ENCODE measurements around the gene MGAT3.

The MGAT3 gene

GRCh38 chr22:39429916-39430575 lies 26.8 kb upstream of the MGAT3 start:
- no peak for DNase-seq

- no peak for DNase-seq
Observed at GRCh38 chr22:39430576-39431150, 26.1 kb upstream of the MGAT3 start.

GRCh38 chr22:39431216-39431801 lies 25.5 kb upstream of the MGAT3 start:
- DNase-seq, result no peak

- no peak for DNase-seq
Observed at GRCh38 chr22:39431821-39432251, 25.0 kb upstream of the MGAT3 start.

- DNase-seq, result no peak
Observed at GRCh38 chr22:39432361-39432811, 24.4 kb upstream of the MGAT3 start.

- DNase-seq, result no peak
Observed at GRCh38 chr22:39433476-39434242, 23.2 kb upstream of the MGAT3 start.

GRCh38 chr22:39434243-39434653 lies 22.6 kb upstream of the MGAT3 start:
- DNase-seq, result no peak

GRCh38 chr22:39434721-39435120 lies 22.1 kb upstream of the MGAT3 start:
- no peak for DNase-seq

- DNase-seq, result no peak
Observed at GRCh38 chr22:39435616-39436015, 21.2 kb upstream of the MGAT3 start.

- no peak for DNase-seq
Observed at GRCh38 chr22:39437791-39438704, 18.8 kb upstream of the MGAT3 start.

GRCh38 chr22:39439170-39439569 lies 17.6 kb upstream of the MGAT3 start:
- no peak for DNase-seq

GRCh38 chr22:39443398-39443797 lies 13.4 kb upstream of the MGAT3 start:
- no peak for DNase-seq

GRCh38 chr22:39444247-39444800 lies 12.5 kb upstream of the MGAT3 start:
- no peak for DNase-seq

GRCh38 chr22:39444937-39445465 lies 11.8 kb upstream of the MGAT3 start:
- no peak for DNase-seq

- no peak for DNase-seq
Observed at GRCh38 chr22:39445678-39446077, 11.1 kb upstream of the MGAT3 start.

GRCh38 chr22:39446239-39446721 lies 10.5 kb upstream of the MGAT3 start:
- DNase-seq, result no peak

GRCh38 chr22:39448205-39449054 lies 8.4 kb upstream of the MGAT3 start:
- no peak for DNase-seq

GRCh38 chr22:39449708-39450107 lies 7.1 kb upstream of the MGAT3 start:
- no peak for DNase-seq

- DNase-seq, result no peak
Observed at GRCh38 chr22:39450258-39450955, 6.4 kb upstream of the MGAT3 start.

- DNase-seq, result no peak
Observed at GRCh38 chr22:39452740-39453040, 4.1 kb upstream of the MGAT3 start.

All from NCI-H1092 treated with DMSO at 0.1 percent for 48 hours (cell line).